ENCODE measurements around the gene PIK3CG.
"Not testable (repeated sequence)": the region's sequence is repeated elsewhere in the genome, so short reads cannot be mapped to it uniquely, and the experiment has no call there.

The PIK3CG gene

GRCh38 chr7:106839511-106839910 is 25.6 kb upstream of the PIK3CG start:
- H3K27ac ChIP-seq (ENCODE audit: low read depth, low read length): no peak overlapping the region
- H3K4me3 ChIP-seq (ENCODE audit: low read depth in 1 of 2, low read length in 2 of 2): no peak overlapping the region
- no peaks in the 10 kb centered on the region for H3K9me3 ChIP-seq (ENCODE audit: low read length)
- H3K4me1 ChIP-seq (ENCODE audit: insufficient read depth, low read length): peaks cover 5% of the 10 kb centered on the region
- no peak overlapping the region for H3K9ac ChIP-seq (ENCODE audit: low read length)
- no peaks in the 10 kb centered on the region for H3K27me3 ChIP-seq (ENCODE audit: control insufficient read depth in 1 of 2, insufficient read depth in 2 of 2, low read length in 2 of 2)
- no peaks in the 10 kb centered on the region for H3K36me3 ChIP-seq (ENCODE audit: insufficient read depth, low read length)

- no peak overlapping the region for H3K9ac ChIP-seq (ENCODE audit: low read length)
- no peaks in the 10 kb centered on the region for H3K27me3 ChIP-seq (ENCODE audit: control insufficient read depth in 1 of 2, insufficient read depth in 2 of 2, low read length in 2 of 2)
- H3K4me1 ChIP-seq (ENCODE audit: insufficient read depth, low read length): peaks cover 6% of the 10 kb centered on the region
- H3K9me3 ChIP-seq (ENCODE audit: low read length): no peaks in the 10 kb centered on the region
- no peak overlapping the region for H3K27ac ChIP-seq (ENCODE audit: low read depth, low read length)
- H3K4me3 ChIP-seq (ENCODE audit: low read depth in 1 of 2, low read length in 2 of 2): no peak overlapping the region
- no peaks in the 10 kb centered on the region for H3K36me3 ChIP-seq (ENCODE audit: insufficient read depth, low read length)
Measured at GRCh38 chr7:106840342-106840741, 24.7 kb upstream of the PIK3CG start.

- Histone ChIP-seq H3K36me3 (ENCODE audit: insufficient read depth, low read length) (no peaks in the 10 kb centered on the region), H3K4me3 (ENCODE audit: low read depth in 1 of 2, low read length in 2 of 2) (no peak overlapping the region), H3K4me1 (ENCODE audit: insufficient read depth, low read length) (peaks cover 6% of the 10 kb centered on the region), H3K27me3 (ENCODE audit: control insufficient read depth in 1 of 2, insufficient read depth in 2 of 2, low read length in 2 of 2) (no peaks in the 10 kb centered on the region), H3K27ac (ENCODE audit: low read depth, low read length) (no peak overlapping the region), H3K9ac (ENCODE audit: low read length) (no peak overlapping the region), H3K9me3 (ENCODE audit: low read length) (no peaks in the 10 kb centered on the region)
Measured at GRCh38 chr7:106841896-106842390, 23.1 kb upstream of the PIK3CG start.

- Histone ChIP-seq H3K27ac (ENCODE audit: low read depth, low read length) (no peak overlapping the region), H3K36me3 (ENCODE audit: insufficient read depth, low read length) (no peaks in the 10 kb centered on the region), H3K4me3 (ENCODE audit: low read depth in 1 of 2, low read length in 2 of 2) (no peak overlapping the region), H3K9me3 (ENCODE audit: low read length) (no peaks in the 10 kb centered on the region), H3K4me1 (ENCODE audit: insufficient read depth, low read length) (peaks cover 6% of the 10 kb centered on the region), H3K27me3 (ENCODE audit: control insufficient read depth in 1 of 2, insufficient read depth in 2 of 2, low read length in 2 of 2) (no peaks in the 10 kb centered on the region), H3K9ac (ENCODE audit: low read length) (no peak overlapping the region)
Measured at GRCh38 chr7:106844279-106844997, 20.6 kb upstream of the PIK3CG start.

- Histone ChIP-seq H3K36me3 (ENCODE audit: insufficient read depth, low read length) (no peaks in the 10 kb centered on the region), H3K27ac (ENCODE audit: low read depth, low read length) (no peak overlapping the region), H3K9me3 (ENCODE audit: low read length) (no peaks in the 10 kb centered on the region), H3K9ac (ENCODE audit: low read length) (no peak overlapping the region), H3K4me3 (ENCODE audit: low read depth in 1 of 2, low read length in 2 of 2) (no peak overlapping the region), H3K27me3 (ENCODE audit: control insufficient read depth in 1 of 2, insufficient read depth in 2 of 2, low read length in 2 of 2) (no peaks in the 10 kb centered on the region), H3K4me1 (ENCODE audit: insufficient read depth, low read length) (peaks cover 6% of the 10 kb centered on the region)
Measured at GRCh38 chr7:106848049-106848448, 17.0 kb upstream of the PIK3CG start.

- Histone ChIP-seq H3K36me3 (ENCODE audit: insufficient read depth, low read length) (no peaks in the 10 kb centered on the region), H3K4me1 (ENCODE audit: insufficient read depth, low read length) (peaks cover 6% of the 10 kb centered on the region), H3K9ac (ENCODE audit: low read length) (no peak overlapping the region), H3K27me3 (ENCODE audit: control insufficient read depth in 1 of 2, insufficient read depth in 2 of 2, low read length in 2 of 2) (no peaks in the 10 kb centered on the region), H3K27ac (ENCODE audit: low read depth, low read length) (no peak overlapping the region), H3K9me3 (ENCODE audit: low read length) (no peaks in the 10 kb centered on the region), H3K4me3 (ENCODE audit: low read depth in 1 of 2, low read length in 2 of 2) (no peak overlapping the region)
Measured at GRCh38 chr7:106848851-106849442, 16.1 kb upstream of the PIK3CG start.

GRCh38 chr7:106851632-106852031 is 13.4 kb upstream of the PIK3CG start:
- H3K27ac ChIP-seq (ENCODE audit: low read depth, low read length); H3K9me3 ChIP-seq (ENCODE audit: low read length): not testable (repeated sequence)

GRCh38 chr7:106853250-106853908 is 11.7 kb upstream of the PIK3CG start:
- Histone ChIP-seq H3K4me3 (ENCODE audit: low read depth in 1 of 2, low read length in 2 of 2) (no peak overlapping the region), H3K27ac (ENCODE audit: low read depth, low read length) (no peak overlapping the region), H3K4me1 (ENCODE audit: insufficient read depth, low read length) (no peaks in the 10 kb centered on the region)

More at GRCh38 chr7:106851632-106852031, 13.4 kb upstream of the PIK3CG start:
- not testable (repeated sequence) for H3K27me3 ChIP-seq (ENCODE audit: control insufficient read depth in 1 of 2, insufficient read depth in 2 of 2, low read length in 2 of 2); H3K4me3 ChIP-seq (ENCODE audit: low read depth in 1 of 2, low read length in 2 of 2); H3K4me1 ChIP-seq (ENCODE audit: insufficient read depth, low read length); H3K36me3 ChIP-seq (ENCODE audit: insufficient read depth, low read length); H3K9ac ChIP-seq (ENCODE audit: low read length)

GRCh38 chr7:106855540-106856132 is 9.4 kb upstream of the PIK3CG start:
- Histone ChIP-seq H3K4me3 (ENCODE audit: low read depth in 1 of 2, low read length in 2 of 2) (no peak overlapping the region), H3K9me3 (ENCODE audit: low read length) (no peaks in the 10 kb centered on the region), H3K36me3 (ENCODE audit: insufficient read depth, low read length) (no peaks in the 10 kb centered on the region), H3K4me1 (ENCODE audit: insufficient read depth, low read length) (no peaks in the 10 kb centered on the region), H3K27me3 (ENCODE audit: control insufficient read depth in 1 of 2, insufficient read depth in 2 of 2, low read length in 2 of 2) (no peaks in the 10 kb centered on the region), H3K27ac (ENCODE audit: low read depth, low read length) (no peak overlapping the region), H3K9ac (ENCODE audit: low read length) (no peak overlapping the region)

More at GRCh38 chr7:106853250-106853908, 11.7 kb upstream of the PIK3CG start:
- Histone ChIP-seq H3K9ac (ENCODE audit: low read length) (no peak overlapping the region), H3K9me3 (ENCODE audit: low read length) (no peaks in the 10 kb centered on the region), H3K36me3 (ENCODE audit: insufficient read depth, low read length) (no peaks in the 10 kb centered on the region), H3K27me3 (ENCODE audit: control insufficient read depth in 1 of 2, insufficient read depth in 2 of 2, low read length in 2 of 2) (no peaks in the 10 kb centered on the region)

GRCh38 chr7:106858618-106859532 is 6.2 kb upstream of the PIK3CG start:
- Histone ChIP-seq H3K9ac (ENCODE audit: low read length) (no peak overlapping the region), H3K27ac (ENCODE audit: low read depth, low read length) (no peak overlapping the region), H3K4me3 (ENCODE audit: low read depth in 1 of 2, low read length in 2 of 2) (no peak overlapping the region), H3K9me3 (ENCODE audit: low read length) (no peaks in the 10 kb centered on the region), H3K4me1 (ENCODE audit: insufficient read depth, low read length) (peaks cover 7% of the 10 kb centered on the region), H3K27me3 (ENCODE audit: control insufficient read depth in 1 of 2, insufficient read depth in 2 of 2, low read length in 2 of 2) (no peaks in the 10 kb centered on the region), H3K36me3 (ENCODE audit: insufficient read depth, low read length) (no peaks in the 10 kb centered on the region)

Measured in muscle layer of colon (tissue), 2 donors.